Measurements from ENCODE around the gene LBP. TPM values are rescaled to one million over a fixed set of nuclear protein-coding genes. Genes with fewer than 3 reads are reported as not detected.

The LBP gene
- total RNA-seq, 1 experiment from 2014 or later = 0.37 TPM

- no peak for TF ChIP-seq E2F4 (CRISPR knock-in tag; IDR thresholded peaks at IDR 0.05; ENCODE audit: borderline replicate concordance, low read depth)
- no peak for TF ChIP-seq USF2 (CRISPR knock-in tag; IDR thresholded peaks at IDR 0.05)
- no peak for TF ChIP-seq USF1 (CRISPR knock-in tag; IDR thresholded peaks at IDR 0.05)
- TF ChIP-seq JAZF1 (CRISPR knock-in tag; IDR thresholded peaks at IDR 0.05) = no peak
- no peak for TF ChIP-seq EMX1 (CRISPR knock-in tag; IDR thresholded peaks at IDR 0.05)
Observed at GRCh38 chr20:38325167-38325566, 21.1 kb upstream of the LBP start (continued).

GRCh38 chr20:38325905-38326304 lies 20.4 kb upstream of the LBP start:
- no peaks in the 10 kb centered on the region for H3K4me1 Mint-ChIP-seq
- H3K4me3 Mint-ChIP-seq = no peak overlapping the region
- H3K36me3 Mint-ChIP-seq = no peaks in the 10 kb centered on the region
- DNase-seq (ENCODE audit: low spot score) (no peak), ATAC-seq (no peak)
- H3K9me3 Mint-ChIP-seq = peaks cover 5% of the 10 kb centered on the region; the same call in 1 of the 2 replicates
- H3K27ac Mint-ChIP-seq = no peak overlapping the region
- no peaks in the 10 kb centered on the region for H3K27me3 Mint-ChIP-seq (ENCODE audit: low read depth)
- CTCF ChIA-PET = interaction anchor here (1.7 kb wide), 1 partner anchor 83 kb away, joined by 8 read pairs; no protein-coding TSS in a partner anchor
- POLR2A ChIA-PET = interaction anchor here (0.6 kb wide), 1 partner anchor 27 kb away, joined by 10 read pairs; no protein-coding TSS in a partner anchor
- TF ChIP-seq ZSCAN18 (CRISPR knock-in tag; IDR thresholded peaks at IDR 0.05) (no peak), NR3C1 (CRISPR knock-in tag; conservative IDR thresholded peaks at IDR 0.05; ENCODE audit: low read depth) (no peak), ZNF317 (CRISPR knock-in tag; IDR thresholded peaks at IDR 0.05; ENCODE audit: borderline replicate concordance, low read depth) (no peak), ZNF532 (CRISPR knock-in tag; IDR thresholded peaks at IDR 0.05; ENCODE audit: borderline replicate concordance) (no peak), NFE2L1 (CRISPR knock-in tag; IDR thresholded peaks at IDR 0.05) (no peak), PRRX2 (CRISPR knock-in tag; IDR thresholded peaks at IDR 0.05) (no peak), E2F1 (CRISPR knock-in tag; IDR thresholded peaks at IDR 0.05) (no peak), FOXK1 (CRISPR knock-in tag; IDR thresholded peaks at IDR 0.05) (no peak), ESRRA (CRISPR knock-in tag; IDR thresholded peaks at IDR 0.05; ENCODE audit: borderline replicate concordance) (no peak), ZNF671 (CRISPR knock-in tag; IDR thresholded peaks at IDR 0.05) (no peak), ZNF423 (CRISPR knock-in tag; IDR thresholded peaks at IDR 0.05) (no peak), CBFB (CRISPR knock-in tag; IDR thresholded peaks at IDR 0.05; ENCODE audit: low read depth) (no peak), HMGXB4 (CRISPR knock-in tag; IDR thresholded peaks at IDR 0.05) (no peak), ATF2 (CRISPR knock-in tag; IDR thresholded peaks at IDR 0.05; ENCODE audit: borderline replicate concordance, low read depth) (no peak), ZNF263 (CRISPR knock-in tag; IDR thresholded peaks at IDR 0.05; ENCODE audit: low read depth) (no peak), E2F5 (CRISPR knock-in tag; IDR thresholded peaks at IDR 0.05) (no peak)

Data from WTC11 (cell line).